ENCODE results near the gene PEAK1. TPM values are rescaled to one million over a fixed set of nuclear protein-coding genes. Genes with fewer than 3 reads are reported as not detected.

Gene PEAK1
- polyA plus RNA-seq, 10 donors, result 28.4 to 42.5 (median 37.3) TPM

DNA sequence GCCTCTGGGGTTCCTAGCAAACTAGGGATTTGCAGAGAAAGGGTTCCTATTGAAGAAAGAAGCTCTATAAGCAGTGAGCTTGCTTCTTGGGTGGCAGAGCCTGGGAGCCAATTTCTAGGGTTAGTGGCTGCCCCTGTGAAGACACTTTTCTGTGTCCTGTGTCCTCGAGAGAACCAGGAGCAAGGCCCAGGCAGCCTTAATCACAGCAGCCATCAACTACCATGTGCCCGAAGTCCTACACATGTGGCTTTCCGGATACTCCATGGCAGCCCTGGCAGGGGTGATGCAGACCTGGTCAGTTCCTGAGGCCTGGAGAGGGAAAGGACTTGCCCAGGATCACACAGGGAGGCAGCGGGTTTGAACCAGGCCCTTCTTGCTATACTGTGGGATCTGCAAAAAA lies 321.3 kb downstream of the PEAK1 start:
- no peak for DNase-seq

GRCh38 chr15:77097921-77098320 lies 322.0 kb downstream of the PEAK1 start:
- no peak for DNase-seq

DNA sequence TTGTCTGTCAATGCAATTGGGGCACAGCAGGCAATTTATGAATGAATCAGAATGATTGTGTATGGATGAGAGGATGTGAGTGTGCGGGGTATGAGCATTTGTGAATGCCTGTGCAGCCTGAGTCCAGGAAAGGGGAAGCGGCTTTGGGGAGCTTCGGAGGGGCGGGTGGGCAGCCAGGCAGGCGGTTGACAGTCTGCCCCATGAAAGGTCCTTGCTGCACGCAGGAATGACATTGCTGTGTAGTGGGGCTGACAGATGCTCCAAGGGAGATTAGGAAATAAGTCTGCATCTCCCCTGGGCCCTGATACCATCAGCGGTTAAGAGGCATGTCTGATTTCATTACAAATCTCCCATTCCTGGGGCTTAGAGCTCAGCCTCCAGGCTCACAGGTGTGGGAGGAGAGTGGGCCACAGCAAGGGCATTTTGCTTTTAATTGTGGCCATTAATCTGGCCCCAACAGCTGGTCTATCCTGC lies 322.6 kb downstream of the PEAK1 start:
- DNase-seq, result no peak

DNA sequence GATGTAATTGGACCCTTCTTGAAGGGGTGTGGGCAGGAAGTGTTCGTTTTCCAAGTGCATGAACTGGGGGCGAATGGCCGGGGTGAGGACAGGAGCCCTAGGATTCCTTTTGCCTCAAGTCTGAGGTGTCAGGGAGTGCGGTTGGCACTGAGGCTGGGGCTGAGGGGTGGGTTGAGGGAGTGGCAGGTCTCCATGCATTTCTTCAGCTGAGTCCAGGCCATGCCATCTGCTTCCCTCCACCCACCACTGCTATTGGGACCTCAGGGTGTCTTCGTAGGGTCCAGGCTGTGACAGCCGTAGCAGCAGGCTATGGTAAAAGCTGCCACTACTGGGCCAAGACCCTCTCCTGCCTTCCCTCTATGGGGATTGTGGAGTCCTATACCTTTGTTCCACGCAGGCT lies 323.4 kb downstream of the PEAK1 start:
- no peak for DNase-seq

- DNase-seq, result no peak
Observed at GRCh38 chr15:77096138-77096537, 323.8 kb downstream of the PEAK1 start.

GRCh38 chr15:77094397-77095030 lies 325.4 kb downstream of the PEAK1 start:
- DNase-seq, result no peak

GRCh38 chr15:77093436-77093835 lies 326.5 kb downstream of the PEAK1 start:
- DNase-seq, result no peak

DNA sequence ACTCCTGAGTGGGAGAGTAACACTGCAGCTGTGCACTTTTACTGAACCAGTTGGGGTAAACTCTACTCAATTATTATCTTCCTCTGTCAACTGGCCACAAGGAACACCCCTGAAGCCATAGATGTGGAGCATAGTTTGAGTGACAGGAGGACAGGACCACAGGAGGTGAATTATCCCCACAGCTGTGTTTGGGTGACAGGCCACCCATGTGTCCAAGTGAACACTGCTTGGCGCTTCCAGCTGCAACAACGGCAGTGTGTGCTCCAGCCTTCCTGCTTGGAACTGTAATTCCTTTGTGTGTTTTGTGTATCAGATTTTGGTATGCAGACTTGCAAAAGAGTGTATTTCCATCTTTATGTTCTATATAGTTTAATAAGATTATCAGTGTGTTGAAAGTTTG lies 328.8 kb downstream of the PEAK1 start:
- no peak for DNase-seq

- DNase-seq, result no peak
Observed at GRCh38 chr15:77087213-77087612, 332.7 kb downstream of the PEAK1 start.

- no peak for DNase-seq
Observed at GRCh38 chr15:77085297-77085696, 334.6 kb downstream of the PEAK1 start.

GRCh38 chr15:77084436-77084835 lies 335.5 kb downstream of the PEAK1 start:
- no peak for DNase-seq

GRCh38 chr15:77083381-77084160 lies 336.3 kb downstream of the PEAK1 start:
- peak in 1 of 3 donors; percentile 42 for DNase-seq

DNA sequence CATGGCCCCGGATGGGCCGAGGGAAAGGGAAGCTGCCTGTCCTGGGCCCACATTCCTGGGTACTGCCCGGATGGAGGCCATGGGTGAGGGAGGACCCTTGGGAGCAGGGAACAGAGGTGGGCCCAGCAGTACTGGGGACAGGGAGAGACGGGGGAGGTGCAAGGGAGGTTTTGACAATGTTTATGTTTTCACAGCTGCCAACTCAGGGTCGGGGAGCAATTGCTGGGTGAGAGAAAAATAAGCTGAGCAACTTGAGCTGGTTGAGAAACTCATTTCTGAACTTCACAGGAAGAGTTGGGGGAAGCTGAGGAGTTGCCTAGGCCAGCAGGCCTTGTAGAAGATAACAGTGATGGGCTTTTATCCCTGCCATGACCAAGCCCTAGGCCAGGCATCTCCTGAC lies 337.9 kb downstream of the PEAK1 start:
- DNase-seq, result no peak

- DNase-seq, result no peak
Observed at GRCh38 chr15:77076323-77076915, 343.5 kb downstream of the PEAK1 start.

GRCh38 chr15:77075528-77075927 lies 344.4 kb downstream of the PEAK1 start:
- DNase-seq, result no peak

DNA sequence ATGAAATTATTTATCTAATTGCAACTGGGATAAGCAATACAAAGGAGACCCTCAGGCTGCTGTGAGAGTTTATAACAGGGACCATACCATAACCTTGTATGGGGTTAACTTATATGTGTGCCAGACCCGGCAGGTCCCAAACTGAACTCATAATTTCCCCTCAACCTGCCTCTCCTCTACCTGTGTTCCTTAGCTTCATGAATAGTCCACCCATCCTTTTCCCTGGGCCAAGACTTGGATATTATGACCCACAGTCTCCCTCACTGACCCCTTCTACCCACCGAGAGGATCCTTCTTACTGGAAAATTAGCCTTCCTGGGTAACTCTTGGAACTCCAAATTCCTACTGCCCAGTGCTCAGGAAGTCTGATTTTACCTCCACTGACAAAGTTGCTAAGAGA lies 345.6 kb downstream of the PEAK1 start:
- no peak for DNase-seq

- DNase-seq, result no peak
Observed at GRCh38 chr15:77071305-77072223, 348.3 kb downstream of the PEAK1 start.

- DNase-seq, result peak; percentile 94 to 98 (median 96)
Observed at GRCh38 chr15:77070495-77071304, 349.2 kb downstream of the PEAK1 start, which contains the start of gene TSPAN3. TSPAN3 (minus strand) TSS chr15:77071109; CDS start chr15:77070954, 155 bp downstream.

DNA sequence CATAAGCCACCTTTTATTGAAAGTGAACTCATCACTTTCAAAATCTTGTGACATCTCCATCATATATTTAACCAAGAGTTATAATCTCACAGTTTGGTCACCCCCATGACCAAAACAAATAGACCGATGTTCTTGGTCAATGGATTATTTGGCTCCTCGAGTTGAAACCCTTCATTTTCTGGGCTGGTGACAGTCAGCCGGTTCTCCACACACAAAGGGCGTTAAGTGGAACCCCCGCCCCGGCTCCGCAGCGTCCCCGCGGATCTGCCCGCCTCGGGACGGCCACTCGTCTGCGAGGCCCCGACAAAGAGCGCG lies 349.8 kb downstream of the PEAK1 start:
- peak in 1 of 3 donors; percentile 88 for DNase-seq

- DNase-seq, result peak in 2 of 3 donors; percentile 33 to 44
Observed at GRCh38 chr15:77069521-77070121, 350.3 kb downstream of the PEAK1 start.

GRCh38 chr15:77068633-77069032 lies 351.3 kb downstream of the PEAK1 start:
- no peak for DNase-seq

Measured in muscle of back (tissue), 11 donors.